Muscle layer of duodenum (tissue), 2 donors: ENCODE results near the gene CBL.

ENCODE experiments used
- H3K27ac ChIP-seq: one replicate; pipeline ENCODE4 v1.7.0; 2013; ENCODE audit warnings: mild to moderate bottlenecking, low read length
- H3K27me3 ChIP-seq: one replicate; pipeline ENCODE4 v1.7.0; 2013; ENCODE audit warnings: low read depth, mild to moderate bottlenecking, control low read depth, low read length
- H3K36me3 ChIP-seq, 2 donors: one replicate each; pipeline ENCODE4 v1.7.0; 2013; ENCODE audit warnings: low read length in 2 of 2, control low read depth in 1 of 2, mild to moderate bottlenecking in 1 of 2; ENCODE audit not compliant: insufficient read depth in 2 of 2, control insufficient read depth in 1 of 2
- H3K4me1 ChIP-seq, 2 donors: one replicate each; pipeline ENCODE4 v1.7.0; 2013; ENCODE audit warnings: low read length in 2 of 2, mild to moderate bottlenecking in 2 of 2, control low read depth in 1 of 2, moderate library complexity in 1 of 2; ENCODE audit not compliant: insufficient read depth in 2 of 2, control insufficient read depth in 1 of 2
- H3K4me3 ChIP-seq, 2 donors: one replicate each; pipeline ENCODE4 v1.7.0; 2013; ENCODE audit warnings: low read length in 2 of 2, low read depth in 1 of 2, mild to moderate bottlenecking in 1 of 2
- H3K9me3 ChIP-seq, 2 donors: one replicate each; pipeline ENCODE4 v1.7.0; 2013; ENCODE audit warnings: low read length in 2 of 2, control low read depth in 1 of 2, mild to moderate bottlenecking in 1 of 2; ENCODE audit not compliant: control insufficient read depth in 1 of 2
- donor health status: healthy.

The CBL gene

GRCh38 chr11:119303227-119303718 is 97.1 kb downstream of the CBL start:
- Histone ChIP-seq H3K36me3 (peaks cover 55 to 57% of the 10 kb centered on the region in 2 donors), H3K4me3 (no peak overlapping the region), H3K27ac (no peak overlapping the region), H3K27me3 (no peaks in the 10 kb centered on the region), H3K9me3 (no peaks in the 10 kb centered on the region), H3K4me1 (peaks cover 0 to 35% of the 10 kb centered on the region in 2 donors)

GRCh38 chr11:119305556-119306372 is 99.6 kb downstream of the CBL start:
- Histone ChIP-seq H3K27ac (no peak overlapping the region), H3K4me1 (peaks cover 0 to 11% of the 10 kb centered on the region in 2 donors), H3K36me3 (peaks cover 34 to 57% of the 10 kb centered on the region in 2 donors), H3K27me3 (no peaks in the 10 kb centered on the region), H3K4me3 (no peak overlapping the region), H3K9me3 (no peaks in the 10 kb centered on the region)

- no peak overlapping the region for H3K27ac ChIP-seq
- H3K4me3 ChIP-seq: no peak overlapping the region
- peaks cover 0 to 7% of the 10 kb centered on the region in 2 donors for H3K4me1 ChIP-seq
- H3K9me3 ChIP-seq: no peaks in the 10 kb centered on the region
- H3K27me3 ChIP-seq: no peaks in the 10 kb centered on the region
- H3K36me3 ChIP-seq: peaks cover 28 to 64% of the 10 kb centered on the region in 2 donors
Observed at GRCh38 chr11:119306373-119306890, 100.3 kb downstream of the CBL start.

GRCh38 chr11:119307219-119307618 is 101.1 kb downstream of the CBL start:
- peaks cover 0 to 7% of the 10 kb centered on the region in 2 donors for H3K4me1 ChIP-seq
- no peaks in the 10 kb centered on the region for H3K9me3 ChIP-seq
- peaks cover 23 to 67% of the 10 kb centered on the region in 2 donors for H3K36me3 ChIP-seq
- no peak overlapping the region for H3K27ac ChIP-seq
- H3K4me3 ChIP-seq: no peak overlapping the region
- no peaks in the 10 kb centered on the region for H3K27me3 ChIP-seq

- Histone ChIP-seq H3K9me3 (no peaks in the 10 kb centered on the region), H3K4me1 (peaks cover 0 to 7% of the 10 kb centered on the region in 2 donors), H3K4me3 (no peak overlapping the region), H3K27me3 (no peaks in the 10 kb centered on the region), H3K36me3 (peaks cover 19 to 69% of the 10 kb centered on the region in 2 donors), H3K27ac (no peak overlapping the region)
Observed at GRCh38 chr11:119307974-119308373, 101.8 kb downstream of the CBL start.

GRCh38 chr11:119309411-119309810 is 103.3 kb downstream of the CBL start:
- no peaks in the 10 kb centered on the region for H3K27me3 ChIP-seq
- no peak overlapping the region for H3K4me3 ChIP-seq
- no peak overlapping the region for H3K27ac ChIP-seq
- peaks cover 5 to 65% of the 10 kb centered on the region in 2 donors for H3K36me3 ChIP-seq
- peaks cover 0 to 18% of the 10 kb centered on the region in 2 donors for H3K4me1 ChIP-seq
- no peaks in the 10 kb centered on the region for H3K9me3 ChIP-seq

GRCh38 chr11:119309953-119310681 is 104.0 kb downstream of the CBL start:
- Histone ChIP-seq H3K4me1 (peaks cover 0 to 23% of the 10 kb centered on the region in 2 donors), H3K36me3 (peaks cover 5 to 67% of the 10 kb centered on the region in 2 donors), H3K4me3 (no peak overlapping the region), H3K27ac (no peak overlapping the region), H3K27me3 (no peaks in the 10 kb centered on the region), H3K9me3 (no peaks in the 10 kb centered on the region)

GRCh38 chr11:119310682-119311052 is 104.5 kb downstream of the CBL start:
- H3K36me3 ChIP-seq: peaks cover 5 to 62% of the 10 kb centered on the region in 2 donors

GRCh38 chr11:119314726-119315125 is 108.6 kb downstream of the CBL start:
- Histone ChIP-seq H3K36me3 (peaks cover 5 to 42% of the 10 kb centered on the region in 2 donors), H3K27ac (no peak overlapping the region), H3K9me3 (no peaks in the 10 kb centered on the region), H3K4me1 (peaks cover 8 to 46% of the 10 kb centered on the region in 2 donors), H3K27me3 (peaks cover 17% of the 10 kb centered on the region), H3K4me3 (peak overlapping the region; percentile 74 to 83)

More at GRCh38 chr11:119310682-119311052, 104.5 kb downstream of the CBL start:
- H3K27me3 ChIP-seq: peaks cover 5% of the 10 kb centered on the region
- H3K4me3 ChIP-seq: no peak overlapping the region
- peaks cover 0 to 23% of the 10 kb centered on the region in 2 donors for H3K4me1 ChIP-seq
- H3K27ac ChIP-seq: no peak overlapping the region
- no peaks in the 10 kb centered on the region for H3K9me3 ChIP-seq

GRCh38 chr11:119315131-119316015 is 109.2 kb downstream of the CBL start:
- H3K4me3 ChIP-seq: peak overlapping the region; percentile 74 to 83
- peaks cover 13 to 51% of the 10 kb centered on the region in 2 donors for H3K4me1 ChIP-seq
- H3K36me3 ChIP-seq: peaks cover 5 to 36% of the 10 kb centered on the region in 2 donors
- H3K27ac ChIP-seq: peak overlapping the region; percentile 87
- H3K9me3 ChIP-seq: no peaks in the 10 kb centered on the region
- peaks cover 18% of the 10 kb centered on the region for H3K27me3 ChIP-seq
